Measurements from ENCODE around the gene LPXN.

Gene LPXN

DNA sequence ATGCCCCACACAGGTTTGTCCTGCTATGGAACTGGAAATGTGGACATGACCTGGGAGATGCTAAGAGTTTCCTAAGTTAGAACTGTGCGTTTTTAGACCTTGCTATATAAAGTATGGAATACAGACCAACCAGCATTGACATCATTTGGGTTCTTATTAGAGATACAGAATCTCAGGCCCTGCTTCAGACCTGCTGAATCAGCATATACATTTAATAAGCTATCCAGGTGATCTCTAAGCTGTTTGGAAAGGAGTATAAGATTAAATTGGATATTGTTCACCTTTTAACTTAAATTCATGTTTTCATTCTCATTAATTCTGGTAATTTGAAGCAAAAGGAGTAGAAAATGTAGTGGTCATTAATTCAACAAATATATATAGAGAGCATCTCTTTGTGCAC, 39.9 kb upstream of the LPXN start:
- H3K4me3 ChIP-seq (ENCODE audit: low read depth, low read length), result no peak overlapping the region
- TF ChIP-seq, protein P1, sequence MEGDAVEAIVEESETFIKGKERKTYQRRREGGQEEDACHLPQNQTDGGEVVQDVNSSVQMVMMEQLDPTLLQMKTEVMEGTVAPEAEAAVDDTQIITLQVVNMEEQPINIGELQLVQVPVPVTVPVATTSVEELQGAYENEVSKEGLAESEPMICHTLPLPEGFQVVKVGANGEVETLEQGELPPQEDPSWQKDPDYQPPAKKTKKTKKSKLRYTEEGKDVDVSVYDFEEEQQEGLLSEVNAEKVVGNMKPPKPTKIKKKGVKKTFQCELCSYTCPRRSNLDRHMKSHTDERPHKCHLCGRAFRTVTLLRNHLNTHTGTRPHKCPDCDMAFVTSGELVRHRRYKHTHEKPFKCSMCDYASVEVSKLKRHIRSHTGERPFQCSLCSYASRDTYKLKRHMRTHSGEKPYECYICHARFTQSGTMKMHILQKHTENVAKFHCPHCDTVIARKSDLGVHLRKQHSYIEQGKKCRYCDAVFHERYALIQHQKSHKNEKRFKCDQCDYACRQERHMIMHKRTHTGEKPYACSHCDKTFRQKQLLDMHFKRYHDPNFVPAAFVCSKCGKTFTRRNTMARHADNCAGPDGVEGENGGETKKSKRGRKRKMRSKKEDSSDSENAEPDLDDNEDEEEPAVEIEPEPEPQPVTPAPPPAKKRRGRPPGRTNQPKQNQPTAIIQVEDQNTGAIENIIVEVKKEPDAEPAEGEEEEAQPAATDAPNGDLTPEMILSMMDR (IDR thresholded peaks at IDR 0.05; ENCODE audit: borderline replicate concordance, insufficient read depth, low read depth, low read length), result no peak

DNA sequence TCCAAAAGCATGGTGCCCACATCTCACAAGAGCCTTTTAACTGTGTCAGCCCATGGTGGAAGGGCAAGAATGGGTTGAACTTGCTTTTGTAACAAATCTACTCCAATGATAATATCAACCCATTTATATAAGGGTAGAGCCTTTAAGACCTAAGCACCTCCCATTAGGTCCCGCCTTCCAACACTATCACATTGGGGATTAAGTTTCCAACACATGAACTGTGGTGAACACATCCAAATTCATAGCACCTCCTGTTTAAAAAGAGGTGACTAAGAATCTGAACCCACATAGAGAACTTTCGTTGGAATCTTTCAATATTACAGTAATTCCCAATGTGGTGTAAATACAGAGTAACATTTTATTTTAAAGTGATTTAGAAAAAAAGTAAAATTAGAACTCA, 37.6 kb upstream of the LPXN start:
- H3K4me3 ChIP-seq (ENCODE audit: low read depth, low read length), result no peak overlapping the region
- TF ChIP-seq, protein P1 (IDR thresholded peaks at IDR 0.05; ENCODE audit: borderline replicate concordance, insufficient read depth, low read depth, low read length), result no peak

DNA sequence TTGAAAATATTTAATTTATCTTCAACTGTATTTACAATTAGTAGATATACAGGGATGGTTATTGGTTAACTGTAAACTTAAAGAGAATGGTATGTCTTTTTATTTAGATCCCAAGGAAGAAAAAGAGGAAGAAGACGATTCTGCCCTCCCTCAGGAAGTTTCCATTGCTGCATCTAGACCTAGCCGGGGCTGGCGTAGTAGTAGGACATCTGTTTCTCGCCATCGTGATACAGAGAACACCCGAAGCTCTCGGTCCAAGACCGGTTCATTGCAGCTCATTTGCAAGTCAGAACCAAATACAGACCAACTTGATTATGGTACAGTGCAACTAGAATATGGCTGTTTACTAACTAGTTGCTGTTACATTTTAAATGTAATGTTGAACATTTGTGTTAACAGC, 34.1 kb upstream of the LPXN start:
- TF ChIP-seq, protein P1 (IDR thresholded peaks at IDR 0.05; ENCODE audit: borderline replicate concordance, insufficient read depth, low read depth, low read length), result no peak
- no peak overlapping the region for H3K4me3 ChIP-seq (ENCODE audit: low read depth, low read length)

- TF ChIP-seq, protein P1 (IDR thresholded peaks at IDR 0.05; ENCODE audit: borderline replicate concordance, insufficient read depth, low read depth, low read length), result no peak
- H3K4me3 ChIP-seq (ENCODE audit: low read depth, low read length), result no peak overlapping the region
These were observed 32.7 kb upstream of the LPXN start for GRCh38 chr11:58608331-58608730.

- H3K4me3 ChIP-seq (ENCODE audit: low read depth, low read length), result no peak overlapping the region
- TF ChIP-seq, protein P1 (IDR thresholded peaks at IDR 0.05; ENCODE audit: borderline replicate concordance, insufficient read depth, low read depth, low read length), result no peak
These were observed 31.5 kb upstream of the LPXN start for GRCh38 chr11:58606930-58607714.

DNA sequence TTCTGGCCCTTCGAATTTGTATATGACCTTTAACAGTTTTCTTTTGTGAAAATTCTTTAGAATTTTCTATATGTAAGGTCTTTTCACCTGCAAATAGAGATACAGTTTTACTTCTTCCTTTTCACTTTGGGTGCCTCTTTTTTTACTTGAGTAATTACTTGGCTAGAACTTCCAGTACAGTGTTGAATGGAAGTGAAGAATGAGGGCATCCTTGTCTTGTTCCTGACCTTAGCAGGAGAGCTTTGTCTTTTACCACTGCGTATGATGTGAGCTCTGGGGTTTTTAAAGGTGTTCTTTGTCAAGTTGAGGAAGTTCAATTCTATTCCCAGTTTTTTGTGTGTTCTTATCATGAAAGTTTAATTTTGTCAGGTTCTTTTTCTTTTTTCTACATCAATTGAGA, 24.9 kb upstream of the LPXN start:
- no peak overlapping the region for H3K4me3 ChIP-seq (ENCODE audit: low read depth, low read length)
- TF ChIP-seq, protein P1 (IDR thresholded peaks at IDR 0.05; ENCODE audit: borderline replicate concordance, insufficient read depth, low read depth, low read length), result no peak

GRCh38 chr11:58597486-58598144, 22.0 kb upstream of the LPXN start:
- TF ChIP-seq, protein P1 (IDR thresholded peaks at IDR 0.05; ENCODE audit: borderline replicate concordance, insufficient read depth, low read depth, low read length), result no peak
- no peak overlapping the region for H3K4me3 ChIP-seq (ENCODE audit: low read depth, low read length)

Data from GM12875 (cell line).